ENCODE data around the gene APBA2. TPM values are rescaled to one million over a fixed set of nuclear protein-coding genes. Genes with fewer than 3 reads are reported as not detected.
"Not testable (repeated sequence)": the region's sequence is repeated elsewhere in the genome, so short reads cannot be mapped to it uniquely, and the experiment has no call there.

APBA2 gene
- 7.5 TPM for total RNA-seq

GRCh38 chr15:28885630-28886430 is at the start of gene APBA2:
Gene APBA2, plus strand, starts transcription at chr15:28885974. Its CDS starts 167,911 bp downstream, at chr15:29053885.
- peak in 2 of 3 donors; percentile 25 for DNase-seq (ENCODE audit: low read depth in 2 of 3, low spot score in 2 of 3)

- not testable (repeated sequence) for DNase-seq (ENCODE audit: low read depth in 2 of 3, low spot score in 2 of 3)
Measured at GRCh38 chr15:28840285-28840684, 45.5 kb upstream of the APBA2 start.

GRCh38 chr15:28842210-28842609 is 43.6 kb upstream of the APBA2 start:
- not testable (repeated sequence) for DNase-seq (ENCODE audit: low read depth in 2 of 3, low spot score in 2 of 3)

GRCh38 chr15:28843520-28843919 is 42.3 kb upstream of the APBA2 start:
- not testable (repeated sequence) for DNase-seq (ENCODE audit: low read depth in 2 of 3, low spot score in 2 of 3)

GRCh38 chr15:28844147-28844546 is 41.6 kb upstream of the APBA2 start:
- not testable (repeated sequence) for DNase-seq (ENCODE audit: low read depth in 2 of 3, low spot score in 2 of 3)

DNA sequence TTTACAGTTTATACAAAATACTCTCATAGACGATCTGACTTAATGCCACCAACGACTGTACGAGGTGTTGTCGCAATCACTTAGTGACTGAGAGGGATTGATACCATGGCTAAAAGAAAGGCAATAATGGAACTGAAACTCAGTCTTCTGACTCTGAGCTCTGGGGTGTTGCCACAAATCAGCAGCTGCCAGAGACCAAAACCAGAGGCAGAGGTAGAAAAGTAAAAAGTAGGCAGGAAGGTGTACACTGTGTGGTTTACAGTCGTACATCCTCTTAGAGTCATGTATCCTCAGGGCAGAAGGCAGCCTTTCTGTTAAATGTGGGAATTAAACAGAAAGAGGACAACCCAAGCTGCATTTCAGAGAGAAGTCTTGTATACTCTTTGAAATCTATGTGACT is 38.5 kb upstream of the APBA2 start:
- DNase-seq (ENCODE audit: low read depth in 2 of 3, low spot score in 2 of 3) = not testable (repeated sequence)

DNA sequence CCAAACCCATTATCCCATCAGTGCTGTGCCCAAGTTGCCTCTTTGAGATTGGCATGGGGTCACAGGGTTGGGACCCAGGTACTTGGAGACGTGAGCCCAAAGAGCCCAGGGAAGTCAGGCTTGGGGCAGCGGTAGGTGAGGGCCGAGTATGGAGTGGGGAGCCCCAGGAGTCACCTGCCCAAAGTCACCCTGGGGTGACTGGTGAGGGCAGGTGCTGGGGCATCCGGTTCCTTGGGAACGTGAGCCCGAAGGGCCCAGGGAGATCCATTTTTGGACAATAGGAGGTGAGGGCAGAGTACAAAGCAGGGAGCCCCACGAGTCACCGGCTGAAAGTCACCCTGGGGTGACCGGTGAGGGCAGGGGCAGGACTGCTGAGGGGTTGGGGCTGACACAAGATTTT is 37.8 kb upstream of the APBA2 start:
- DNase-seq (ENCODE audit: low read depth in 2 of 3, low spot score in 2 of 3) = not testable (repeated sequence)

- DNase-seq (ENCODE audit: low read depth in 2 of 3, low spot score in 2 of 3) = not testable (repeated sequence)
Measured at GRCh38 chr15:28848521-28848920, 37.3 kb upstream of the APBA2 start, which contains the start of gene GOLGA6L7. Gene GOLGA6L7, minus strand, starts transcription at chr15:28848644. Its CDS starts 95 bp downstream, at chr15:28848549.

DNA sequence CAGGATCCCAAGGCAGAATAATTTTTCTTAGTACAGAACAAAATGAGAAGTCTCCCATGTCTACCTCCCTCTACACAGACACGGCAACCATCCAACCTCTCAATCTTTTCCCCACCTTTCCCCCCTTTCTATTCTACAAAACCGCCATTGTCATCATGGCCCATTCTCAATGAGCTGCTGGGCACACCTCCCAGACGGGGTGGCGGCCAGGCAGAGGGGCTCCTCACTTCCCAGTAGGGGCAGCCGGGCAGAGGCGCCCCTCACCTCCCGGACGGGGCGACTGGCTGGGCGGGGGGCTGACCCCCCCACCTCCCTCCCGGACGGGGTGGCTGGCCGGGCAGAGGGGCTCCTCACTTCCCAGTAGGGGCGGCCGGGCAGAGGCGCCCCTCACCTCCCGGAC is 36.5 kb upstream of the APBA2 start:
- not testable (repeated sequence) for DNase-seq (ENCODE audit: low read depth in 2 of 3, low spot score in 2 of 3)

GRCh38 chr15:28849766-28850165 is 36.0 kb upstream of the APBA2 start:
- DNase-seq (ENCODE audit: low read depth in 2 of 3, low spot score in 2 of 3) = not testable (repeated sequence)

DNA sequence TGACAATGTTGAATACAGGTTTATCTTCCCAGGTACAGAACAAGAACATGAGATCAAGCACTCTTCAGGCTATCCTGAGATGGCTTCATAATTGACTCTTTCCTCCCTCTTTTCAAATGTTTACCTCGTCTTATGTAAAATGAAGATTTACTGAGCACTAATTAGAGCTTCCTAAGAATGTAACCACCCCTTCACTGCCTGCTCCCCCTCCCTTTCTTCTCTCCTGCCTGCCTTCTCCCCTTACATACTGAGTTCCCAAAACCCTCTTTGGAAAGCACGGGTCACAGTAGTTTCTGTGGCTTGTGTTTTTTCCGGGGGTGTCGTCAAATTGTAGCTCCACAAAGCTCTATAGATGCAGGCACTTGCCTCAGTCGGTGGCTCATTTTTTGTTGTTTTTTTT is 32.1 kb upstream of the APBA2 start:
- DNase-seq (ENCODE audit: low read depth in 2 of 3, low spot score in 2 of 3) = not testable (repeated sequence)

- not testable (repeated sequence) for DNase-seq (ENCODE audit: low read depth in 2 of 3, low spot score in 2 of 3)
Measured at GRCh38 chr15:28854578-28854977, 31.2 kb upstream of the APBA2 start.

GRCh38 chr15:28861031-28861534 is 24.7 kb upstream of the APBA2 start:
- DNase-seq (ENCODE audit: low read depth in 2 of 3, low spot score in 2 of 3) = no peak

DNA sequence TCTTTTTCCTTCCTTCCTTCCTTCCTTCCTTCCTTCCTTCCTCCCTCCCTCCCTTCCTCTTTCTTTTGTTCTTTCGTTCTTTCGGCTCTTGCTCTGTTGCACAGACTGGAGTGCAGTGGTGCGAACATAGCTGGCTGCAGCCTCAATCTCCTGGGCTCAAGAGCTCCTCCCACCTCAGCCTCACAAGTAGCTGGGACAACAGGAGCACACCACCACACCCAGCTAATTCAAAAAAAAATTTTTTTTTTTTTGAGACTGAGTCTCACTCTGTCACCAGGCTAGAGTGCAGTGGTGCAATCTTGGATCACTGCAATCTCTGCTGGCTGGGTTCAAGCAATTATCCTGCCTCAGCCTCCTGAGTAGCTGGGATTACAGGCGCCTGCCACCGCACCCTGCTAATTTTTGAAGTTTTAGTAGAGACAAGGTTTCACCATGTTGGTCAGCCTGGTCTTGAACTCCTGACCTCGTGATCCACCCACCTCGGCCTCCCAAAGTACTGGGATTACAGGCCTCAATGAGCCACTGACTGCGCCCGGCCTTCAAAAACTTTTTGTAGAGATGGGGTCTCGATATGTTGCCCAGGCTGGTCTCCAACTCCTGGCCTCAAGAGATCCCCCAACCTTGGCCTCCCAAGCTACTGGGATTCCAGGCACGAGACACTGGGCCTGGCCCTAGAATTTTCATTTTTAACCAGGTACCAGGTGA is 24.0 kb upstream of the APBA2 start:
- DNase-seq (ENCODE audit: low read depth in 2 of 3, low spot score in 2 of 3) = not testable (repeated sequence)

DNA sequence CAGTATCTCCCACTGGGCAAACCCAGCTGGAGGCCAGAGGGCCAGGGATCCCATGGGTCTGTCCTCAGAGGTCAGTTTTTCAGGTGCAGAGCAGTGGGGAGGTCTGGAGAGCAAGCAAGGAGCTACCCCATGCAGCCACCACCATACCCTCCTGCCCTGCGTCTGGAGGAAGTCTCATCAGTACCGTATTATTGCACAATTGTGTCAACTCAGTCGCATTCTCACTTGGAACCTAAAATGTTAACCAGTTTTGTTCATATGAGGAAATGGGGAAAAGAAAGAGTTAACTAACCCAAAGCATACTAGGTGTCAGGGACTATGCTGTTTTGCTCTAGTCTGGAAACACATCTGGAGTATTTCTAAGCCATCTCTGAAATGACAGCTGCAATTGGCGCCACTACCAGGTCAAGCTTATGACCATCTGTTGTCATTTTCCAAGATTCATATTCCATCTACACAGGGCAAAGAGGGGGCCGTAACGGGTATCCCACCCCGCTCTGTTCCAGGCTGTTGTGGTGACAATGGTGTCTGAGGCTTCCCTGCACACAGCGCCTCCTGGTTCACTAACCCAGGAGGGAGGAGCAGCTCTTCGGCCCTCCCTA is 16.9 kb upstream of the APBA2 start:
- no peak for DNase-seq (ENCODE audit: low read depth in 2 of 3, low spot score in 2 of 3)

- no peak for DNase-seq (ENCODE audit: low read depth in 2 of 3, low spot score in 2 of 3)
Measured at GRCh38 chr15:28871168-28871567, 14.6 kb upstream of the APBA2 start.

DNA sequence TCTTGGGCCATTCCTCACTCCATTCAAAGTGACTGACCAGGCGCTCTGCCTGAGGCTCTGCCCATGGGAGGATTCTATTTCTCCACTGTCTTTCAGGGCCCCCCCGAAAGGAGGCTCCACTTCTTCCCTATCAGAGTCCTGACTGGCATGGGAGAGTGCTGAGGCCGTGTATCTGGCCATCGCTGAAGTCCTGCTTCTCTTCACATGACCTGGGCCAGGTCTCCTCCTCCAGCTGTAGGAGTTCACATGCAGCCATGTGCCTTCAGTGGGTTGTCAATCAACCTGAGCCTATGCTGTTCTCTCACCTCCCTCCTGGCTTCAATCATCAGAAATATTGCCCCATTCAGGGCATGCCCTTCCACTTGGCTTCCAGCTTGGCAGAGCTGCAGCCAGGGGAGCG is 12.8 kb upstream of the APBA2 start:
- no peak for DNase-seq (ENCODE audit: low read depth in 2 of 3, low spot score in 2 of 3)

- no peak for DNase-seq (ENCODE audit: low read depth in 2 of 3, low spot score in 2 of 3)
Measured at GRCh38 chr15:28873585-28874190, 12.1 kb upstream of the APBA2 start.

DNA sequence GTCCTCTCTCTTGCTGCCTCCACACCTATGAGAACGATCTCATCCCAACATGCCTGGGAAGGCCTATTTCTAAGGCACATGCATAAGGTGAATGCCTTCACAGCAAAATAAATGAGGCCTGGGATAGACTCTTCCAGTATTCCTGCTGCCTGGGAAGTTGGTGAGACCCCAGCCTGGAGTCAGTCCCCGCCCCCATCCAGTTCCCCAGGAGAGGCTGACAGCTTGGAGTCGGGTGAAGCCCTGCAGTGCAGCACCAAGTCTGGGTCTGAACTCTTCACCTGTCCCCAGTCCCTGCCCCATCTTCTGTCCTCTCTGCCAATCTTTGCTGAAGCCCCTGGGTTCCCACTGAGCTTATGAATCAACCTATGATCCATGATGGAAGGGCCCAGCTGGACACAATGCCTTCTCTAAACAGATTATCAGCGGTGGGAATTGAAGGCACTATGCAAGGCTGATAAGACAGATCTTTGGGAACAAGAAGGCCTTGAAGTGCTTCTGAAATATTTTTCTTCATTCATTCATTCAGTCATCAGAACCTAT is 10.2 kb upstream of the APBA2 start:
- no peak for DNase-seq (ENCODE audit: low read depth in 2 of 3, low spot score in 2 of 3)

GRCh38 chr15:28876131-28876844 is 9.5 kb upstream of the APBA2 start:
- DNase-seq (ENCODE audit: low read depth in 2 of 3, low spot score in 2 of 3) = no peak

Data from hematopoietic multipotent progenitor cell (in vitro differentiated cells).